ENCODE results near the gene HNRNPA0. TPM values are rescaled to one million over a fixed set of nuclear protein-coding genes. Genes with fewer than 3 reads are reported as not detected.

HNRNPA0 gene
- total and polyA plus RNA-seq, 9 of the 15 experiments (the other 6 are each of a cell fraction or from before 2014, with no cell fraction given) = 5.0 to 33.3 (median 10.7) TPM

- Histone ChIP-seq H3K79me2 (ENCODE audit: control insufficient read depth, insufficient read depth, low read length) (no peaks in the 10 kb centered on the region), H3K9me1 (ENCODE audit: control insufficient read depth, insufficient read depth, low read length) (no peaks in the 10 kb centered on the region), H3K4me1 (replicated peaks in 1 of 2; ENCODE audit: control insufficient read depth in 2 of 2, insufficient read depth in 2 of 2, low read length in 2 of 2) (no peaks in the 10 kb centered on the region), H4K20me1 (replicated peaks; ENCODE audit: control insufficient read depth, insufficient read depth, low read length) (no peaks in the 10 kb centered on the region), H3K9me3 (replicated peaks; ENCODE audit: control insufficient read depth, insufficient read depth, low read depth, low read length) (no peaks in the 10 kb centered on the region), H3K4me3 (no peak overlapping the region), H3K27me3 (ENCODE audit: control insufficient read depth in 2 of 2, insufficient read depth in 2 of 2, low read length in 2 of 2) (peaks cover 2 to 7% of the 10 kb centered on the region in 2 experiments; a peak in 3 of 5 replicates), H3K4me2 (ENCODE audit: insufficient read depth, low read length) (no peak overlapping the region), H3K36me3 (ENCODE audit: control insufficient read depth, insufficient read depth, low read length) (no peaks in the 10 kb centered on the region), H3K9ac (ENCODE audit: insufficient read depth in 1 of 2, low read depth in 2 of 2, low read length in 2 of 2) (no peak overlapping the region), H2AFZ (ENCODE audit: low read depth, low read length) (no peak overlapping the region), H3K27ac (ENCODE audit: extremely low read depth, low read depth, low read length) (no peak overlapping the region)
- in situ Hi-C loops (cut with MboI) (no loop called here), intact Hi-C loops (cut with micrococcal nuclease) (no loop called here)
- POLR2A ChIA-PET = interaction anchor here (0.7 kb wide), 1 partner anchor 172 kb away, joined by 3 read pairs; no protein-coding TSS in a partner anchor
- no peak for DNase-seq (ENCODE audit: extremely low read depth in 1 of 4, low spot score in 3 of 4)
- no peak for ATAC-seq
- BruUV-seq (replicated peaks) = no TSS peak
- no peak for TF ChIP-seq GABPB1 (CRISPR knock-in tag; IDR thresholded peaks at IDR 0.05)
- no peak for TF ChIP-seq MXD1 (CRISPR knock-in tag; IDR thresholded peaks at IDR 0.05; ENCODE audit: borderline replicate concordance, poor library complexity, severe bottlenecking)
- TF ChIP-seq RFX5 (IDR thresholded peaks at IDR 0.05; ENCODE audit: low read depth, low read length) = no peak
- TF ChIP-seq ZFP91 (CRISPR knock-in tag; IDR thresholded peaks at IDR 0.05) = no peak
- no peak for TF ChIP-seq MTA1 (IDR thresholded peaks at IDR 0.05; ENCODE audit: borderline replicate concordance)
- TF ChIP-seq HNRNPLL (IDR thresholded peaks at IDR 0.05; ENCODE audit: low read depth, low read length, poor library complexity, severe bottlenecking) = no peak
- no peak for TF ChIP-seq ZBTB9 (CRISPR knock-in tag; IDR thresholded peaks at IDR 0.05)
- no peak for TF ChIP-seq ZFP30 (CRISPR knock-in tag; IDR thresholded peaks at IDR 0.05; ENCODE audit: borderline replicate concordance)
- TF ChIP-seq SFPQ (IDR thresholded peaks at IDR 0.05; ENCODE audit: low read depth, low read length) = no peak
- no peak for TF ChIP-seq ZNF668 (CRISPR knock-in tag; IDR thresholded peaks at IDR 0.05)
- TF ChIP-seq ZNF551 (CRISPR knock-in tag; IDR thresholded peaks at IDR 0.05) = no peak
- TF ChIP-seq TBL1XR1 (IDR thresholded peaks at IDR 0.05; ENCODE audit: low read length in 2 of 2) = no peak
- no peak for TF ChIP-seq MAFK (IDR thresholded peaks at IDR 0.05; ENCODE audit: low read length)
- TF ChIP-seq ASH1L (IDR thresholded peaks at IDR 0.05; ENCODE audit: borderline replicate concordance, low read depth, partially characterized antibody) = no peak
- no peak for TF ChIP-seq RAD51 (IDR thresholded peaks at IDR 0.05; ENCODE audit: borderline replicate concordance, low read depth)
- 6% methylated on average over 4 of the region's 4 CpGs for WGBS (ENCODE audit: insufficient coverage, low coverage, missing lambda C conversion rate)
- FAIRE-seq = no peak
- CTCF ChIA-PET (ENCODE audit: low intra/inter-chr PET ratio) = no interaction called here
Measured at GRCh38 chr5:137782984-137783536, 28.9 kb upstream of the HNRNPA0 start.

Measured in K562 (cell line).